ENCODE results near the gene CDH3.
"Not testable (repeated sequence)": the region's sequence is repeated elsewhere in the genome, so short reads cannot be mapped to it uniquely, and the experiment has no call there.

CDH3 gene

DNA sequence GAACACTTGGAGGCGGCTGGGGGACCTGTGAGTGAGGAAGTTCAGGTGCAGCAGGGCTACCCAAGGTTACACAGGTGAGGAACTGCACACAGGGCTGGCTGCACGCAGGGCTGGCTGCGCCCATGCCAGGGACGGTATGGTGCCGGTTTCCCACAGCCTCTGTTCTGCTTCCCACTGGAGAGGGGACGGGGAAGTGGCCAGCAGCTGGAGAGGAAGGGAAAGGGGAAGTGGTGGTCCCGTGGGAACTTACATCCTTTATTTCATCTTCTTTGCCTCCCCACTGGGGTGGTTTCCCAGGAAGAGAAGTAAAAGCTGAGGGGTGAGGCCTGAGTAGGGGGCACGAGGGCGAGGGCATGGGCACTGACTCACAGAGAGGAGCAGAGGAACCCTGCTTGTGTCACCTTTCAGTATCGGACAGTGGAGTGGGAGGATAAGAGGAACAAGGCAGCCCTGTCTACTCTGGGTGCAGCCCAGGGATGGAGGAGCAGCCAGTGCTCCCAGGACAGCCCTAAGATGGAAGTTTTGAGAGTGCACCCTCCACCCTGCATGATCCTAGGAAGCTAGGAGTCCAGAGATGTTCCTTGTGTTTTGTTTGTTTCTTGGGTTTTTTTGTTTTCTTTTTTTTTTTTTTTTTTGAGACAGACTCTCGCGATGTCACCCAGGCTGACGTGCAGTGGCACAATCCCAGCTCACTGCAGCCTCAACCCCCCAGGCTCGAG lies 66.5 kb downstream of the CDH3 start:
- no peak for DNase-seq
- no peaks in the 10 kb centered on the region for H3K9me2 ChIP-seq (replicated peaks; ENCODE audit: insufficient read depth, low read length)
- H3F3A ChIP-seq (ENCODE audit: insufficient read depth, low read length) = no peaks in the 10 kb centered on the region
- no peaks in the 10 kb centered on the region for H4K20me1 ChIP-seq (ENCODE audit: insufficient read depth, low read length)
- no peak overlapping the region; the same call in 1 of the 2 replicates for H3K4me2 ChIP-seq (ENCODE audit: low read depth, low read length)
- no peak overlapping the region for H3K4me3 ChIP-seq (ENCODE audit: low read length)
- no peaks in the 10 kb centered on the region for H3K79me2 ChIP-seq (ENCODE audit: low read length)
- H2AFZ ChIP-seq (ENCODE audit: low read length) = no peak overlapping the region
- no peaks in the 10 kb centered on the region for H3K4me1 ChIP-seq (ENCODE audit: low read length)
- H3K27me3 ChIP-seq (replicated peaks; ENCODE audit: insufficient read depth, low read length) = no peaks in the 10 kb centered on the region
- H3K27ac ChIP-seq (ENCODE audit: low read length) = no peak overlapping the region
- no peaks in the 10 kb centered on the region for H3K9me3 ChIP-seq (replicated peaks; ENCODE audit: insufficient read depth, low read length)
- TF ChIP-seq, protein P1, sequence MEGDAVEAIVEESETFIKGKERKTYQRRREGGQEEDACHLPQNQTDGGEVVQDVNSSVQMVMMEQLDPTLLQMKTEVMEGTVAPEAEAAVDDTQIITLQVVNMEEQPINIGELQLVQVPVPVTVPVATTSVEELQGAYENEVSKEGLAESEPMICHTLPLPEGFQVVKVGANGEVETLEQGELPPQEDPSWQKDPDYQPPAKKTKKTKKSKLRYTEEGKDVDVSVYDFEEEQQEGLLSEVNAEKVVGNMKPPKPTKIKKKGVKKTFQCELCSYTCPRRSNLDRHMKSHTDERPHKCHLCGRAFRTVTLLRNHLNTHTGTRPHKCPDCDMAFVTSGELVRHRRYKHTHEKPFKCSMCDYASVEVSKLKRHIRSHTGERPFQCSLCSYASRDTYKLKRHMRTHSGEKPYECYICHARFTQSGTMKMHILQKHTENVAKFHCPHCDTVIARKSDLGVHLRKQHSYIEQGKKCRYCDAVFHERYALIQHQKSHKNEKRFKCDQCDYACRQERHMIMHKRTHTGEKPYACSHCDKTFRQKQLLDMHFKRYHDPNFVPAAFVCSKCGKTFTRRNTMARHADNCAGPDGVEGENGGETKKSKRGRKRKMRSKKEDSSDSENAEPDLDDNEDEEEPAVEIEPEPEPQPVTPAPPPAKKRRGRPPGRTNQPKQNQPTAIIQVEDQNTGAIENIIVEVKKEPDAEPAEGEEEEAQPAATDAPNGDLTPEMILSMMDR (IDR thresholded peaks at IDR 0.05; ENCODE audit: low read length) = no peak
- TF ChIP-seq EZH2phosphoT487 (IDR thresholded peaks at IDR 0.05; ENCODE audit: low read length) (no peak), EZH2 (optimal IDR thresholded peaks at IDR 0.05; ENCODE audit: low read depth, low read length) (no peak)
- no peak overlapping the region for H3K9ac ChIP-seq (ENCODE audit: low read length)
- H3K36me3 ChIP-seq (replicated peaks; ENCODE audit: insufficient read depth, low read length) = no peaks in the 10 kb centered on the region

DNA sequence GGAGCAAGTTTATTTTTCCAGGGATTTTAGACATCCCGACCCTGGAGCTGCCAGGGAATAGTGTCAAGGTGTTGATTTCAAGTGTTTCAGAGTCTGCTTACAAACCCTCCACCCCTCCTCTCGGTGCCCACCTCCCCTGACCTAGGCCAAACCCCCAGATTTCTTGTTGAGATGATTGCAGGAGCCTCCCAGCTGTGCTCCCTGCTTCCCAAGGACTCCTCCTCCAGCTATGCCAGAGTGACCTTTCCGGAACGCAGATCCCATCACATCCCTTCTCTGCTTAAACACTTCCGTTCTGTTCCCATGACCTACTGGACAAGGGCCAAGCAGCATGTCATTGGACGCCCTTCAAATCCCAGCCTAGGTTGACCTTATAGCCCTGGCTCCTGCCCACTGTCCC lies 68.3 kb downstream of the CDH3 start:
- TF ChIP-seq EZH2phosphoT487 (IDR thresholded peaks at IDR 0.05; ENCODE audit: low read length) (no peak), EZH2 (optimal IDR thresholded peaks at IDR 0.05; ENCODE audit: low read depth, low read length) (no peak)
- TF ChIP-seq, protein P1 (IDR thresholded peaks at IDR 0.05; ENCODE audit: low read length) = no peak
- no peaks in the 10 kb centered on the region for H3K9me2 ChIP-seq (replicated peaks; ENCODE audit: insufficient read depth, low read length)
- H3K36me3 ChIP-seq (replicated peaks; ENCODE audit: insufficient read depth, low read length) = no peaks in the 10 kb centered on the region
- H2AFZ ChIP-seq (ENCODE audit: low read length) = no peak overlapping the region
- H3K9ac ChIP-seq (ENCODE audit: low read length) = no peak overlapping the region
- H4K20me1 ChIP-seq (ENCODE audit: insufficient read depth, low read length) = no peaks in the 10 kb centered on the region
- no peak overlapping the region for H3K4me3 ChIP-seq (ENCODE audit: low read length)
- DNase-seq = no peak
- no peaks in the 10 kb centered on the region for H3K79me2 ChIP-seq (ENCODE audit: low read length)
- H3F3A ChIP-seq (ENCODE audit: insufficient read depth, low read length) = no peaks in the 10 kb centered on the region
- H3K4me2 ChIP-seq (ENCODE audit: low read depth, low read length) = no peak overlapping the region
- no peaks in the 10 kb centered on the region for H3K27me3 ChIP-seq (replicated peaks; ENCODE audit: insufficient read depth, low read length)
- no peak overlapping the region for H3K27ac ChIP-seq (ENCODE audit: low read length)
- no peaks in the 10 kb centered on the region for H3K4me1 ChIP-seq (ENCODE audit: low read length)
- no peaks in the 10 kb centered on the region for H3K9me3 ChIP-seq (replicated peaks; ENCODE audit: insufficient read depth, low read length)

DNA sequence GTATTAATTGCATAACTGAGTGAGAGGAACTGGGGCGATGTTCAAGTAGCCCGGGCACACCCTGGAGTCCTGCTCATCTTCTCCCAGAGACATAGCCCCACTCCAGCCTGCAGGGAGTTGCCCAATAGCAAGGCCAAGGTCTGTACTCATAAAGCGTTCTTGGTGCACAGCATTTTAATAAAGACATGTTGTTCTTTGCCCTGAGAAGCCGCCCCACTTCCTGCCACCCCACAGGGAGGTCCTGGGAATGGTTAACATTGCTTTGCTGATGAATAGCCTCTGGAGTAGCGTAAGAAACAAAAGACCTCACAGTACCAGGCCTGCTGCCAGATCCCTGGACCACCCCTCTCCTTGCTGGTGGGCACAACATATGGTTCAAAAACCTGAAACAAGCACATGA lies 70.4 kb downstream of the CDH3 start:
- no peaks in the 10 kb centered on the region for H3K9me3 ChIP-seq (replicated peaks; ENCODE audit: insufficient read depth, low read length)
- no peak overlapping the region for H3K4me2 ChIP-seq (ENCODE audit: low read depth, low read length)
- H3K27ac ChIP-seq (ENCODE audit: low read length) = no peak overlapping the region
- no peak for DNase-seq
- H3K9ac ChIP-seq (ENCODE audit: low read length) = no peak overlapping the region
- H3K4me3 ChIP-seq (ENCODE audit: low read length) = no peak overlapping the region
- H3K79me2 ChIP-seq (ENCODE audit: low read length) = no peaks in the 10 kb centered on the region
- H3K4me1 ChIP-seq (ENCODE audit: low read length) = no peaks in the 10 kb centered on the region
- no peak overlapping the region for H2AFZ ChIP-seq (ENCODE audit: low read length)
- H3K36me3 ChIP-seq (replicated peaks; ENCODE audit: insufficient read depth, low read length) = no peaks in the 10 kb centered on the region
- H4K20me1 ChIP-seq (ENCODE audit: insufficient read depth, low read length) = no peaks in the 10 kb centered on the region
- no peaks in the 10 kb centered on the region for H3K27me3 ChIP-seq (replicated peaks; ENCODE audit: insufficient read depth, low read length)
- no peaks in the 10 kb centered on the region for H3F3A ChIP-seq (ENCODE audit: insufficient read depth, low read length)
- TF ChIP-seq EZH2 (optimal IDR thresholded peaks at IDR 0.05; ENCODE audit: low read depth, low read length) = no peak
- TF ChIP-seq EZH2phosphoT487 (IDR thresholded peaks at IDR 0.05; ENCODE audit: low read length) = no peak
- TF ChIP-seq, protein P1 (IDR thresholded peaks at IDR 0.05; ENCODE audit: low read length) = no peak
- no peaks in the 10 kb centered on the region for H3K9me2 ChIP-seq (replicated peaks; ENCODE audit: insufficient read depth, low read length)

DNA sequence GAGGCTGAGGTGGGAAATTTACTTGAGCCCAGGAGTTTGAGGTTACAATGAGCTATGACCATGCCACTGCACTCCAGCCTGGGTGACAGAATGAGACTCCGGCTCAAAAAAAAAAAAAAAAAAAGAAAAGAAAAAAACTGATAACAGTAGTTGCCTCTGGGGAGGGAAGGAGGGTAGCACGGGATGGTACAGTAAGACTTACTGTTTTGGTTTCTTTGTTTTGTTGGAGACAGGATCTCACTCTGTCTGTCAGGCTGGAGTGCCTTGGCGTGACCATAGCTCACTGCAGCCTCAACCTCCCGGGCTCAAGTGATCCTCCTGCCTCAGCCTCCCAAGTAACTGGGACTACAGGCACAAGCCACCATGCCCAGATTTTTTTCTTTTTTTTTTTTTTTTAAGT lies 71.4 kb downstream of the CDH3 start:
- not testable (repeated sequence) for H3K4me3 ChIP-seq (ENCODE audit: low read length); H3K79me2 ChIP-seq (ENCODE audit: low read length); H4K20me1 ChIP-seq (ENCODE audit: insufficient read depth, low read length); H3K27me3 ChIP-seq (replicated peaks; ENCODE audit: insufficient read depth, low read length); H2AFZ ChIP-seq (ENCODE audit: low read length); H3K9me3 ChIP-seq (replicated peaks; ENCODE audit: insufficient read depth, low read length); H3K9me2 ChIP-seq (replicated peaks; ENCODE audit: insufficient read depth, low read length); H3K4me2 ChIP-seq (ENCODE audit: low read depth, low read length); H3F3A ChIP-seq (ENCODE audit: insufficient read depth, low read length); H3K9ac ChIP-seq (ENCODE audit: low read length); DNase-seq; H3K27ac ChIP-seq (ENCODE audit: low read length); H3K36me3 ChIP-seq (replicated peaks; ENCODE audit: insufficient read depth, low read length); H3K4me1 ChIP-seq (ENCODE audit: low read length)

Measured in MM.1S (cell line).